HG03066 (cell line): ENCODE results near the gene TM4SF1.

Experiments
- ATAC-seq: cut with Tn5 transposase; IDR thresholded peaks from one replicate; pipeline ENCODE4 v1.9.1; 2021; ENCODE audit warnings: low read depth; ENCODE audit not compliant: unreplicated experiment

Gene TM4SF1

DNA sequence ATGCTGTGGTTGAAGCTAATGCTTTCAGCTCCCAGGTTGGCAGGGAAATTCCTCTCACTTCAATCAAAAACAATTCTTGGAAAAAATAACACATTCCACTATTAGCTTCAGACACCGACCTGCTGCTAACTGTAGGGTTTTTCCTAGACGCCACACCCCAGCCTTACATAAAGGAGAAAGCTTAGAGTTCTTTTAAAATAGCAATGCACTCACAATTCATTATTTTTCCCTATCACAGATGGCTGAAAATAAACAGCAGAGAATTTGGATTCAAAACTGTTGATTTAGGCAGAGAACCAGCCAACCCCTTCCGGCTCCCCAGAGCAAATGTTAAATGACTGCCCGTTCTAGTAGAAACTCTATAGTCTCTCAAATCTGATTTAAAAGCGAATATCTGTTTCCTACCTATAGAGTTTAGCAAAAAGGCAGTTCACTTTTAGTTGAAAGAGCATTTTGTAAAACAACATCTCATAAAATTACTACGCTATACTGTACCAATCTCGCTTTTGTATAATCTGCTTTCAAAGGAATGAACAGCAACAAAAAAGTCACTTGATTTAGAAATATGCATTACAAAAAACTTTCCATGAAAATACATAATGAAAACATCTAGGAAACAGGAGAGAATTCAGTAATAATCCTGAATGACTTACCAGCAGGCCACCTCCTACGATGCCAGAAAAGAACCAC, 586 bp downstream of the TM4SF1 start:
- ATAC-seq = no peak

DNA sequence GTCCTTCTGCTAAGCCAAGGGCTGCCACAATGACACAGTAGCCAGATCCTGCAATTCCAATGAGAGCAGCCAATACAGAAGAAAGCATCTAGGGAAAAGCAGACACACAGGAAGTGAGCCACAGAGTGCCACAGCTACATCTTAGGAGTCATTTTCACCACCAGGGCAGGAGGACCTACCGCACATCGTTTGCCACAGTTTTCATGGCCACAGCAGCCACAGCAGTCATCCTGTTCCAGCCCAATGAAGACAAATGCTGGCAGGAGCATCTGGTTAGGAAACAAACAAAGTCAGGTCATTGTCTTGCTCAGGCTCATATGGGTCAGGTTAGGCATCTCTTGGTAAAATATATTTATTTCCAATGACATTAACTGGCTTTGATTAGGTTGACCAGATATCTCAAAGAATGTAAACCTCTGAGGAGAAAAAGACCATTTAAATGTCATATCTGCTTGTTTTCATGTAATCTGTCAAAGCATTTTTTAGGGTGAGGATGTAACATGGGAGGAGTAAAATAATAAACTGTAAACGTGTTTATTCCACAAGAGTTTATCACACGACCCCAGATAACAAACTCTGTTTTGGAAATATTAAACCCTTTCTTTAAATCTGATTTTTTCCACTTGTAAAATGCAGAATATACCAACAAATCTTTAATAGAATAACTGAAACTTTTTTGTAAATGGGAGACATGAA, 1.8 kb downstream of the TM4SF1 start:
- no peak for ATAC-seq

DNA sequence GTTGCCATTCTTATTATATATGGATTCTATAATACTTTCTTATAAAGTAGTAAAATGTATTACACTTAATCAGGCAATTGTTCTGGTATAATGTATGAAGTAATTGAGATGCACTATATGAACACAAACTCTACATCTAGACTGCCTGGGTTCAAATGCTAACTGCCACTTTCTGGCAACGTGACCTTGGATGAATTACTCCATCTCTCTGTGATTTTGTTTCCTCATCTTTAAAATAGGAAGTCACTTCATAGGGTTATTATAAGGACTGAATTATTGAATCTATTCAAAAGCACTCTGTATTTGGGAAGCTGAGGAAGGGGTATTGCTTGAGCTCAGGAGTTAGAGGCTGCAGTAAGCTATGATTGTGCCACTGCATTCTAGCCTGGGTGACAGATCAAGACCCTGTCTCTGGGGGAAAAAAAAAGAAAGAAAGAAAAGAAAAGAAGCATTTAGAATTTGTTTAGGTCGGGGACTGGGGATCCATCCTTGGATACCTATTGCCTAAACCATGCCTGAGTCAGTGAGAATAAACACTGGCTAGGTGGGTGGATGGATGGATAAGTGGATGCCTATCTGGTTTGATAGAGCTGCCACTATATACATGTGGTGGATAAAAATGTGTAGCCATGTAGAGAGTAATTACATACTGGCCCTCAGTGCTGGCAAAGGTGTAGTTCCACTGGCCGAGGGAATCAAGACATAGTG, 2.5 kb downstream of the TM4SF1 start:
- ATAC-seq = no peak

DNA sequence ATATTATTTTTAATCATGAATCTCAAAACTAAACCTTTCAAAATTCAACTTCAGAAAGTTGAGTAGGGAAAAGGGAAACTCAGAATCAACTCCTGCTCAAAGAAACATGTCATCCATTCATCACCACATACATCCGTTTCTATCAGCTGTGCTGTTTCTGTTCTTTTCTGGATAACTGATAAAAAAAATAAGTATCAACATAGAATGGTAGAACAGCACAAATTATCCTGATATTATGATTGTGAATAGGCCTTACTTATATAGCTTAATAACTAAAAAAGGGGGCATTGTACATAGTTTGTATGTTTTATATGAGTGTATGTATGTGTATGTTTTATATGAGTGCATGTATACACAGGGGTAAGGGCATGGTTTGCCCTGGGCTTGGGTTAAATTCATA, 3.1 kb downstream of the TM4SF1 start:
- ATAC-seq = no peak

DNA sequence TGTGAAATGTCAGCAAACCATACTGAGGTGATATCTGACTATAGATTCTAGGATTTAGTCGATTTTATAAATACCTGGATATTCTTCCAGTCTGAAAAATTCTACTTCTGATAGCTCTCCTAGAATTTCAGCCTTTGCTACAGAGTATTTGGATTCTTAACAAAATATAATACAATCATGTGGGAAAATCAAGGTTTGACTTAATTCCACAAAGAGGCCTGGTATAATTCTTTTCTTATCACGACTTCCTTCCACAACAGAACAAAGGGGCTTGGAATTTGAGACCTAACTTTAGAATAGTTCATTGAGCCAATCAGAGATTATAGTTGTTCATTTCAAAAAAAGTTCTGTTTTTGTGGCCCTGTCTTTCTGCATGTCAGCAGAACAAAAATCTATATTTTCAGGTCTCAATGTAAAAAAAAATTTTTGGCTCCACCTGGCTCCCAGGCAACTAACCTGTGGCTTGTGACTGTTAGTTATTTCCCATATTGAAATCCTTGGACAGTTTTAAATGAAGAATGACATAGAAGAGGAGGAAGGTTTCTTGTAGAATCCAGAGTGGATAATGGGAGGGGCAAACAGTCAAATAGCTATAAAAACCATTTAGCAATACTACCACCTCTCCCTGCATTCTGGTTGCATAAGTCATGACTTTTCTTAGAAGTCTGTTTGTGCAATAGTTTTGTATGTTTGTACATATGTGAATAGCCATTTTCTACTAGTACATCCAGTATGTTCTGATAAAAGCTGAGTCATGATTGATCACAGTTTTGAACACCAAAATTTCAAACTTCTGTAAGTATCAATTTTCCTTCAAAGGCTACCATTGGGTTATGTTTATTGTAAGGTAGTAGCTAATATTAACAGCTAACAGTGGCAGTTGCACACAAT, 4.0 kb downstream of the TM4SF1 start:
- no peak for ATAC-seq

DNA sequence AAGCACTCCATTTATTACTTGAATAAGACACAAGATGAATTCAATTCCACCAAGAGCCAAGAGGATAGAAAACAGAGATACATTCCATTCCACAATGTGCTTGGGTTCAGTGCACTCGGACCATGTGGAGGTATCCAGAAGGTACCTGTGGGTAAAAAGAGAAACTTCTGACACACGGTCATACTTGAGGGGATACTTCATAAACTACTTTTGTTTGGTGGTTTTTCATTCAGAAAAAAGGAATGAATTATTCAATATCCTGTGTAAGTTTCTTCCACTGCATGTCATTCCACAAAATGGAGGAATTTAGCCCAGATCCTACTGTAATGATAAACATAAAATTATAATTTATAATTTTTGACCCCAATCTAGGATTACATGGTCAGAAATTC, 5.7 kb downstream of the TM4SF1 start:
- no peak for ATAC-seq

DNA sequence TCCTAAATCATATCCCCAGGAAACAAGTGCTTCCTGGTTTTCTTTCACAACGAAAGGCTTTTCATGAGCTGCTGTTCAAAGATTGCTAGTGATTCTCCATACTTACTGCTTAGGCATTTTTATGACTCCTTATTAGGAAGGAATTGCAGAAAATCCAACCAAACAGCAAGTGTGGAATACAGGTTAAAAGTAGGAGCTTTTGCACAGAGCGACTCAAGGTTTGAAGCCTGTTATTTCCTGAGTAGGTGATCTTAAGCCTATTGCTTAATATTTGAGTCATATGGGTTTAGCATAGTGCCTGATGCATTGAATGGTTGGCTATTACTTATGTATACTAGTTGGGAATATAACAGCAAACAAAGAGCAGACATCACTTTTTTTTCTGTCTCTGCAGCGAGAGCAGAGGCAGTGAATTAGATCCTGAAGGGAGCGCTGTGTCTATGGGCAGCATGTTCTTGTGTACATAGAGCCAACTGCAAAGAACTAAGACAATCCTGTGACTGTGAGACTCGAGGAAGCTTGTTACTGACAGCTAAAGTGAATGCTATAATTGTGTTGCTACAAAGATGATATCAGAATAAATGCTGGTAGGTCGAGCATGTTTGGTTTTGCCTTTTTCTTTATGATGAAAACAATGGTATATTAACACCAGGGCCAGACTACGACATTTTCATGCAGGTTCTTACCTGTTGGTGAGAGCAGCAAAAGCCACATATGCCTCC, 6.3 kb downstream of the TM4SF1 start:
- no peak for ATAC-seq

DNA sequence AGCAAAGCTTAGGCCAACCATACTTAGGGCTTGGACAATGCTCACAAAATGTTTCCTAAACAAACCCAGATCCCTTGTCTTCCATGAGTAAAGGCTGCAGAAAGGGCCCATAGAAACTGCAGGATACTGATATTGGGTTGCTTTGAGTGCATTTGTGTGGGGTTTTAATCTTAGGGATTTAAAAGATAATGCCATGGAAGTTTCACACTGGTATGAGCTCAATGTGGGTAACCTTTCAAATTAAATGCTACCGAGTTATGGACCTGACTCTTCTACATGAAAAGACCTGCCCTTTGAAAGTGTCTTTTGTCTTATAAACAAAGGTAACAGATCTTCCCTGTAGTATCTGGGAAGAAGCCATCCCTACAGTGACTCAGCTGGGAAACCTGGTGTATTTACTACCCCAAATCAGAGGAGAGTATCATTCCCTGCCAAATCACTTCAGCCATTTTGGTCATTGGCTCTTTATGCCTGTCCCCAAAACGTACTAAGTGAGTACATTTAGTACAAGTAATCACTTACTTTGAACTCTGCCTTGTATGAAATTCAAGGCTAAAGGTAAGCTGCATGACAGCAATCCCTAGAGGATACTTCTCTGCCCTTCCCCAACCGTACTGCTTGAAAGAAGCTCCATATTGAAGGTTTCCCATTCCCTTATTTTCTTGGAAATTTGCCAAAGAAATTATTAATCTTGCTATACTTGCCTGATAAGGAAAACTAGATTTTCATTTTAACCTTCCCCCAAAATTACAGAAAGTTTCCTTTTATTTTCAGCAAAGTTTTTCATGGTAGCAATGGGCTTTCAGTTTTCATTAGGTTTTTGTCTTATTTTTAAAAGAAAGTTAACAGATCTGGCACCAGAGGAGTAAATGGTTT, 7.2 kb downstream of the TM4SF1 start:
- ATAC-seq = no peak

DNA sequence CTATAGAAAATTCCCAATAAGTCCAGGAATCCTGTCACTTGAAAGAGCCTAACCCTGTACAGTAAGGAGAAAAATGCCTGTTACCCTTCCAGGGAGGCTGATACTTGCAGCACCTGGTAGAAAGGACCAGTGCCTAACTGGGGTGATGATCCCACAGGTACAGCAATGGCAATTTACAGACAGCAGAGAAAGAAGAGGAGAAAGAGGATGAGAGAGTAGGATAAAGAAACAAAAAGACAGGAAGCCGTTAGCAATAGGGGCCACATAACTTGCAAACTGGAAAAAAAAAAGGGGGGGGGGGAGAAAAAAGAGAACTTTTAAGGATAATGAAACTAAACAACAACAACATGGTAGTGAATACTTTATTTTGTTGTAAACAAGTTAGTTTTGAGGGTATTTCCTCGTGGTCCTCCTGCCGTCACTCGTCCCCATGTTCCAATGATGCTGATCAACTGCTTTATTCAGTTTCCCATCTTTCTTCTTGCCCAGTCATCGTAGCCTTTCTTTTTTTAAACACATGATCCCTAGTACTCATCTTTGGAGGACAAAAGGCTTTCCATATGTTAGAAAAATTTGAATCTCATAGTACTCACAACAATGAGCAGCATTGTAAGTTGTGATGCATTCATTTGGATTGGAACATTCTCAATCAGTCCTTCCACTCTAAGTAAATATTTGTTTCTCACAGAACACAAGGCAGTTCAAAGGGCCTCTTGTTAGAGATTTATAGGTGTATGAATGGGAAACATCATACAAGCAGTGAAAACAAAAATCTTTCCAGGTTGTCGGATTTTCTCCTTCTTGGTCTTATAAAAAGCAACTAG, 8.6 kb downstream of the TM4SF1 start:
- ATAC-seq = no peak

DNA sequence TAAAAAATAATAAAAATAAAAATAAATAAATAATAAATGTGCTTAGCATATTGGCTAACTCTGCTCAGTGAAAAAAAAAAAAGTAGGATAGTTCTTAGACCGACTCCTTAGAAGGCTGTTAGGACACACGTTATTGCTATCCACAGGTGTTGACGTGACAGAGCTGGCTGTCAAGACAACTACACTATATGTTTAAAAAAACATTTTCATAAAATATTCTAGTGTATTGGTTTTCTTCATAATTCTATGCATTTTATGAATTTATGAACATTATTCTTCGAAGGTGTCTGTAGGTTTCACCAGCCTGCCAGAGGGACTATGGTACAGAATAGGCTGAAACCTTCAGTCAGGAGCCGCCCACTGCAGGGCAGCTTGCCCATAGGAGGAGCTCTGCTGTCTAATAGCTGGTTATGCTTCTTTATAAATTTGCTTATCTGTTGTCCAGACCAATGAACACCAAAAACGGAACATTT, 9.2 kb downstream of the TM4SF1 start:
- no peak for ATAC-seq

DNA sequence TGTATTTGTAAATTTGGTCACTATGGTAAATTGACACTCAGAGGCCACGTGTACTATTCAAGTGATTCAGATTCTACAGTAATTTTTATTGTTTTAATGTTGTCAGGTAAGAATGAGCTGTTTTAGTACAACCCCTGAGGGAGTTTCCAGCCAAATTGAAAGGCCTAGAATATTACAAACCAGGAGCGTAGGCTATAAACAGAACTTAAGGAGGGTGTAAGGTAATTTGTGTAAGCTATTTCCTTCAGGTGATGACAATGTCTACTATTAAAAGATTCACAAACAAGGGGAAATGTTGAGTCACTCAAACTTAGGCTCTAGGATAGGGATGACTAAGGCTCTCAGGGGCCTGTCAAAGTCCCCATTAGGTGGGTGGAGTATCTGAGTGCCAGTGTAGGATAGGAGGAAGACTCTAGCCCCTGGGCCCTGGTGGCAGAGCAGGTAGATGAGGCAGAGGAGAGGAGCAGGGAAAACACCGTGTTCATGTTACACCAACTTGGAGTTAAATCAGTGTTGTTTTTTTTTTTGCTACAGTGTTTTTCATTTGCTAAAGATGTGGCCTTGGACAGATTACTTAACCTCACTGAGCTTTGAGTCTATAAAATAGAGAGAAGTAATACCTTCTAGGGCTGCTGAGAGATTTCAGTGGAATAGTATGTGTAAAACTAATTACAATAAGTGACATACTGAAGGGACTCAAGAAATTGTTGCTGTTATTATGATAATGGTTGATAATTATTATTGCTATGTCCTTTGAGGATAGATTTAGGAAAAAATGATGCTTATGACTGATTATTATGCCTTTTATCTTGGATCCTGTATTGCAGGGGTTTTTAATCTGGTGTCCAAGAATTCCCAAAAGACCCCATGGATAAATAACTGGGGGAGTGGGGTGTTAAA, 10.3 kb downstream of the TM4SF1 start:
- ATAC-seq = no peak

DNA sequence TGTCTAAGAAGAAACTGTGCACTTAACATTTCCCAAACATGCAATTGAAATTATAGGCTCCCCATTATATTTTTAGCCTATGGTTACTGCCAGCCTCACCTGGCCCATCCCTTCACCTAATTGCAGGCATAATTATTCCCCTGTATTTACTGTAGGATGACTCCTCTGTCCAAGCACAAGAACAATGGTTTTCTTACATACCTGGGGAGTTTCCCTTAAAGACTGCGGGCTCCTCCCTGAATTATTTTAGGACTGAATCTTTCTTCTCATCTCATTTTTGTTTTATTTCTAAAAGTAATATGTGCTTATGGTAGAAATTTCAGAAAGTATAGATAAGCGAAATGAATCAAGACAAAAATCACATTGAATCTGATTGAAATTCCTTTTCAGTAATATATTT, 11.4 kb downstream of the TM4SF1 start:
- no peak for ATAC-seq

DNA sequence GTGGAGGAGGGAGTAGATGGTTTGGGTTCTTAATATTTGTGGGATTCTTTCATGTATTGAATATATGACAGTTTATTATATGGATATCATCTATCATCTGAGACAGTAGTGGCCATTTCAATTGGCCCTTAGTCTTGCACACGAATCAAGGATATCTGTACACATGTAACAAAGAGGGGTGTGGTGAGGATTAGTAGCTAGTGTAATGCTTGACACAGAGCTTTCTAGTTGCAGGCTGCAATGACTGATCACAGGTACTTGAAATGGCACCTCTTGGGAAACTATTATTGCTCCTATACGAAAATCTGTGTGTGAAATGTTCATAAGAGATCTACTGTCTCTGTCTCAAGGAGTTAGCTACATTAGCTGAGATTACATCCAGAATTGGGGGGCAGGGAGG, 12.8 kb downstream of the TM4SF1 start:
- no peak for ATAC-seq

DNA sequence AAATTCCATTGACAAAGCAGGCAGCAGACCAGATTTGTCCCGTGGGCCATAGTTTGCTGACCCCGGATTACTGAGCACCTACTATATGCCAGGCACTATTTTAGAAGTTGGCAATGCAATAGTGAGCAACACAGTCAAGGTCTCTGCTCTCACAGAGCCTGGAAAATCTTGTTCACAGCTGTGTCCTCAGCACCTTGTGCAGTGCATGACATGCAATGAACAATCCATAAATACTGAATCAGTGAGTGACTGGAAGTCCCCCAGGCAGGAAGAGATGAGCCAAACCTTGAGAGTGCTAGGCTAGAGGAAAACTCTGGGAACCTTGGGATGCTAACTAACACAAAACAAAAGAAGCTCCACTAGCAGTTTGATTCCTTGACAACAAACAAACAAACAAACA, 14.4 kb downstream of the TM4SF1 start:
- no peak for ATAC-seq

DNA sequence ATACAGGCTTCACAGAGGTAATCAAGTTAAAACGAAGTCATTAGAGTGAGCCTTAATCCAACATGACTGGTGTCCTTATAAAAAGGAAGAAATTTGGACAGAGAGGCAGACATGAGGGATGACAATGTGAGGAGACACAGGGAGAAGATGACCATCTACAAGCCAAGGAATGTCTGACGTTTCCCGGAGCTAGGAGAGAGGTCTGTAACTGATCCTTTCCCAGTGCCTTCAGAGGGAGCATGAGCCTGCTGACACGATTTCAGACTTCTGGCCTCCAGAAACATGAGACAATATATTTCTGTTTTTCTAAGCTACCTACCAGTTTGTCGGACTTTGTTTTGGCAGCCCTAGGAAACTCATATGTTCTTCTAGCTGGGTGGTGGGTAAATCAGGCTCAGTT, 15.1 kb downstream of the TM4SF1 start:
- ATAC-seq = no peak

DNA sequence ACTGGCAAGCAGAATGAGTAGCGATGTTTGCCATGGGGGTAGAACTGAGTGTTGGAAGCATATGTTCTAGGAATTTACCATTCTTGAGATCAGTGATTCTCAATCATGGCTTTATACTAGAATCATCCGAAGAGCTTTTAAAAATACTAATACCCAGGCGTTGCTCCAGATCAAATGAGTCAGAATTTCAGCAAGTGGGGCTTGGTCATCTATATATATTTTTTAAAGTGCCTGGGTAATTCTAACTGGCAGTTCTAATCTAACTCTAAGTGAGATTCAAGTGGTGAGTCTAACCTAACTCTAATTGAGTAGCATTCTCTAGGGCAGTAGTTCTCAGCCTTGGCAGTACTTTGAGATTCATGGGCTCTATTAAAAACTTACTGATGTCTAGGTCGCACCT, 20.8 kb downstream of the TM4SF1 start:
- ATAC-seq = no peak

DNA sequence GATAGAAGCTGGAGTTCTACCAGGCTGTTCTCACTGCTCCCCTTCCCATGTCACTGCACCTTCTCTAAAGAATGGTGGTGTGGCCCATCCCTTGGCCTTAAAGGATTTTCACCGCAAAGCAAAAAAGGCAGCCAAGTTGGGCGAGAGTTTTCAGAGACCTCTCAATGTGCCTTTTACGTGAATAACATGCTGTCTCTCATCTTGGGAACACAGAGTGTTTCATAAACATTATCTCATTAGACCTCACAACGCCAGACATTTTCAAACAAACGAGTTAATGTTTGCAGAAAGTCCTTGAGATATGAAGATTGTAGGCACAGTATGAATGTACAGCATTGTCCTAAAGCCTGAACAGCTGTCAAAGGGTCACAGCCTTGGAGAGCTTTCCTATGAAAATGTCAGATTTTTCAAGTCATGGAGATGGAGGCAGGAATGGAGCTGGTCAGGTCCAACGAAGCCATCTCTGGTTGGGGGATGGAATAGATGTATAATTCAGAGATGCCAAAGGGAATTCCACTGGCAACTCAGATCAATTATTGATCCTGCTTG, 21.3 kb downstream of the TM4SF1 start:
- ATAC-seq = no peak
